ENCODE measurements around the gene KCNAB3. TPM values are rescaled to one million over a fixed set of nuclear protein-coding genes. Genes with fewer than 3 reads are reported as not detected.

KCNAB3 gene
- total and polyA plus RNA-seq, 9 of the 15 experiments (the other 6 are each of a cell fraction or from before 2014, with no cell fraction given), result 0.03 to 2.5 (median 1.1) TPM

GRCh38 chr17:7916385-7916682, 13.3 kb downstream of the KCNAB3 start (continued):
- TF ChIP-seq STAT6 (CRISPR knock-in tag; IDR thresholded peaks at IDR 0.05), result no peak
- TF ChIP-seq ARID1B (IDR thresholded peaks at IDR 0.05), result no peak
- TF ChIP-seq CHAMP1 (IDR thresholded peaks at IDR 0.05), result no peak
- no peak for TF ChIP-seq HMG20B (CRISPR knock-in tag; IDR thresholded peaks at IDR 0.05)
- no peak for TF ChIP-seq U2AF1 (optimal IDR thresholded peaks at IDR 0.05; ENCODE audit: low read depth, low read length)
- TF ChIP-seq JUND (IDR thresholded peaks at IDR 0.05; ENCODE audit: borderline replicate concordance, low read depth, low read length), result no peak
- TF ChIP-seq JUND (tag; IDR thresholded peaks at IDR 0.05; ENCODE audit: borderline replicate concordance, low read depth, low read length), result no peak
- no peak for TF ChIP-seq ZNF431 (CRISPR knock-in tag; IDR thresholded peaks at IDR 0.05)

All from K562 (cell line).